C4-2B (cell line): Measurements from ENCODE around the gene DOCK9.

ENCODE experiments used
- CTCF ChIP-seq: fragments of 450-650 bp; conservative IDR thresholded peaks from 2 replicates; pipeline ENCODE4 v1.5.1; 2017; ENCODE audit warnings: mild to moderate bottlenecking
- ZFX ChIP-seq: fragments of 450-650 bp; IDR thresholded peaks from 2 replicates; pipeline ENCODE4 v1.6.1; 2017

- TF ChIP-seq CTCF (no peak), ZFX (no peak)
Observed at GRCh38 chr13:98772794-98773452, 204.9 kb downstream of the DOCK9 start.
